ENCODE results near the gene ITGA2B. TPM values are rescaled to one million over a fixed set of nuclear protein-coding genes. Genes with fewer than 3 reads are reported as not detected.

ITGA2B gene
- total and polyA plus RNA-seq, 2 of the 13 experiments (the other 11 are each of a cell fraction or from before 2014, with no cell fraction given), result 0.38 to 1.1 TPM

- peak; percentile 76; the same call in 1 of the 2 replicates for TF ChIP-seq YEATS4 (CRISPR knock-in tag; IDR thresholded peaks at IDR 0.05; ENCODE audit: borderline replicate concordance)
- no peak; the same call in 1 of the 2 replicates for TF ChIP-seq ZNF619 (CRISPR knock-in tag; IDR thresholded peaks at IDR 0.05)
- no peak for TF ChIP-seq ZNF343 (CRISPR knock-in tag; IDR thresholded peaks at IDR 0.05)
- no peak for TF ChIP-seq IKZF1 (IDR thresholded peaks at IDR 0.05)
- no peak for TF ChIP-seq ZSCAN29 (CRISPR knock-in tag; conservative IDR thresholded peaks at IDR 0.05)
- no peak for TF ChIP-seq POLR2G (IDR thresholded peaks at IDR 0.05; ENCODE audit: low read depth, low read length)
- TF ChIP-seq ESRRA (CRISPR knock-in tag; IDR thresholded peaks at IDR 0.05; ENCODE audit: low read depth), result peak; percentile 39; the same call in 1 of the 2 replicates
- TF ChIP-seq ZNF296 (CRISPR knock-in tag; conservative IDR thresholded peaks at IDR 0.05), result no peak
- no peak for TF ChIP-seq ZIK1 (CRISPR knock-in tag; IDR thresholded peaks at IDR 0.05; ENCODE audit: borderline replicate concordance, low read depth)
- no peak for TF ChIP-seq LCORL (IDR thresholded peaks at IDR 0.05)
- no peak for TF ChIP-seq LCORL (CRISPR knock-in tag; IDR thresholded peaks at IDR 0.05)
- TF ChIP-seq CBX2 (IDR thresholded peaks at IDR 0.05; ENCODE audit: low read depth, low read length), result no peak
- no peak for TF ChIP-seq CBX2 (CRISPR knock-in tag; IDR thresholded peaks at IDR 0.05; ENCODE audit: low read depth)
- no peak for TF ChIP-seq ZNF678 (CRISPR knock-in tag; IDR thresholded peaks at IDR 0.05)
- TF ChIP-seq, protein P1, sequence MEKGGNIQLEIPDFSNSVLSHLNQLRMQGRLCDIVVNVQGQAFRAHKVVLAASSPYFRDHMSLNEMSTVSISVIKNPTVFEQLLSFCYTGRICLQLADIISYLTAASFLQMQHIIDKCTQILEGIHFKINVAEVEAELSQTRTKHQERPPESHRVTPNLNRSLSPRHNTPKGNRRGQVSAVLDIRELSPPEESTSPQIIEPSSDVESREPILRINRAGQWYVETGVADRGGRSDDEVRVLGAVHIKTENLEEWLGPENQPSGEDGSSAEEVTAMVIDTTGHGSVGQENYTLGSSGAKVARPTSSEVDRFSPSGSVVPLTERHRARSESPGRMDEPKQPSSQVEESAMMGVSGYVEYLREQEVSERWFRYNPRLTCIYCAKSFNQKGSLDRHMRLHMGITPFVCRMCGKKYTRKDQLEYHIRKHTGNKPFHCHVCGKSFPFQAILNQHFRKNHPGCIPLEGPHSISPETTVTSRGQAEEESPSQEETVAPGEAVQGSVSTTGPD (CRISPR knock-in tag; IDR thresholded peaks at IDR 0.05), result no peak
- 0 out of 2 replicates have a peak, but pooled peaks have one; percentile 44 for TF ChIP-seq ZNF691 (CRISPR knock-in tag; IDR thresholded peaks at IDR 0.05; ENCODE audit: borderline replicate concordance, low read depth)
- no peak for TF ChIP-seq REL (CRISPR knock-in tag; conservative IDR thresholded peaks at IDR 0.05)
- TF ChIP-seq, protein P2, sequence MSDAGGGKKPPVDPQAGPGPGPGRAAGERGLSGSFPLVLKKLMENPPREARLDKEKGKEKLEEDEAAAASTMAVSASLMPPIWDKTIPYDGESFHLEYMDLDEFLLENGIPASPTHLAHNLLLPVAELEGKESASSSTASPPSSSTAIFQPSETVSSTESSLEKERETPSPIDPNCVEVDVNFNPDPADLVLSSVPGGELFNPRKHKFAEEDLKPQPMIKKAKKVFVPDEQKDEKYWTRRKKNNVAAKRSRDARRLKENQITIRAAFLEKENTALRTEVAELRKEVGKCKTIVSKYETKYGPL (CRISPR knock-in tag; IDR thresholded peaks at IDR 0.05), result no peak
- TF ChIP-seq SOX13 (IDR thresholded peaks at IDR 0.05), result no peak
- no peak for TF ChIP-seq SOX13 (CRISPR knock-in tag; conservative IDR thresholded peaks at IDR 0.05 in 1 of 2, IDR thresholded peaks at IDR 0.05 in 1 of 2)
- no peak for TF ChIP-seq ZNF598 (CRISPR knock-in tag; IDR thresholded peaks at IDR 0.05; ENCODE audit: borderline replicate concordance)
- TF ChIP-seq, protein P3, sequence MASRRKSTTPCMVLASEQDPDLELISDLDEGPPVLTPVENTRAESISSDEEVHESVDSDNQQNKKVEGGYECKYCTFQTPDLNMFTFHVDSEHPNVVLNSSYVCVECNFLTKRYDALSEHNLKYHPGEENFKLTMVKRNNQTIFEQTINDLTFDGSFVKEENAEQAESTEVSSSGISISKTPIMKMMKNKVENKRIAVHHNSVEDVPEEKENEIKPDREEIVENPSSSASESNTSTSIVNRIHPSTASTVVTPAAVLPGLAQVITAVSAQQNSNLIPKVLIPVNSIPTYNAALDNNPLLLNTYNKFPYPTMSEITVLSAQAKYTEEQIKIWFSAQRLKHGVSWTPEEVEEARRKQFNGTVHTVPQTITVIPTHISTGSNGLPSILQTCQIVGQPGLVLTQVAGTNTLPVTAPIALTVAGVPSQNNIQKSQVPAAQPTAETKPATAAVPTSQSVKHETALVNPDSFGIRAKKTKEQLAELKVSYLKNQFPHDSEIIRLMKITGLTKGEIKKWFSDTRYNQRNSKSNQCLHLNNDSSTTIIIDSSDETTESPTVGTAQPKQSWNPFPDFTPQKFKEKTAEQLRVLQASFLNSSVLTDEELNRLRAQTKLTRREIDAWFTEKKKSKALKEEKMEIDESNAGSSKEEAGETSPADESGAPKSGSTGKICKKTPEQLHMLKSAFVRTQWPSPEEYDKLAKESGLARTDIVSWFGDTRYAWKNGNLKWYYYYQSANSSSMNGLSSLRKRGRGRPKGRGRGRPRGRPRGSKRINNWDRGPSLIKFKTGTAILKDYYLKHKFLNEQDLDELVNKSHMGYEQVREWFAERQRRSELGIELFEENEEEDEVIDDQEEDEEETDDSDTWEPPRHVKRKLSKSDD (CRISPR knock-in tag; IDR thresholded peaks at IDR 0.05; ENCODE audit: low read depth), result no peak
- TF ChIP-seq MTERF4 (CRISPR knock-in tag; IDR thresholded peaks at IDR 0.05), result no peak
These were observed 34.6 kb downstream of the ITGA2B start (continued) for GRCh38 chr17:44354582-44355561.
